Stomach (tissue), 4 donors: ENCODE results near the gene CTSC.

Experiments
- CTCF ChIP-seq, 7 experiments: fragments of 450-650 bp in 4 of 7; fragments of 200-600 bp in 3 of 7; sonication (generic) in 3 of 7; IDR thresholded peaks; one replicate each; pipeline ENCODE4 v1.5.1; 2016 to 2019; ENCODE audit warnings: antibody characterized with exemption in 7 of 7, control low read depth in 2 of 7, mild to moderate bottlenecking in 1 of 7
- EP300 ChIP-seq: sonication (generic); formaldehyde crosslinking; IDR thresholded peaks from one replicate; pipeline ENCODE4 v1.6.1; 2017; ENCODE audit warnings: antibody characterized with exemption
- POLR2AphosphoS5 ChIP-seq, 3 donors: sonication (generic); formaldehyde crosslinking; IDR thresholded peaks; one replicate each; pipeline ENCODE4 v1.6.1; 2016; ENCODE audit warnings: antibody characterized with exemption in 3 of 3

DNA sequence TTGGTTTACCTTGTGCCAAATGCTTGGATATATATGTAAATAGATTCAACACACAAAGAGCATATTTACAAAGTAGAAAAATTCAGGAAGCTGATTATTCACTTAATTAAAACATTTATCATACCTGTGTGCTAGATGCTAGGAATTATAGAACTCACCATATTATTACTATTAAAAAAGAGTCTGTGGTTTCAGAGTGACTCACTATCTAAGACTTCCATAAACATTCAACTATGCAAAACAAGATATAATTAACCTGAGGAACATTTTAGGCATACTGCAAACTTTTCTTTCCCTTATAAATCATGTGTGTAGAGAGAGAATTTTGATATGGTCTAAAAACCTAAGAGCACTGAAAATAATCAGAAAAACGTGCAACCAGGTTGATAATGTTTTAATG, 27.3 kb downstream of the CTSC start:
- no peak for TF ChIP-seq EP300
- TF ChIP-seq CTCF (IDR thresholded peaks at IDR 0.05) = no peak
- TF ChIP-seq POLR2AphosphoS5 (IDR thresholded peaks at IDR 0.05) = no peak
